ENCODE data around the gene HAP1.
"Not testable (repeated sequence)": the region's sequence is repeated elsewhere in the genome, so short reads cannot be mapped to it uniquely, and the experiment has no call there.

The HAP1 gene

GRCh38 chr17:41724476-41725050 is 9.9 kb downstream of the HAP1 start:
- DNase-seq (ENCODE audit: low spot score), result no peak

- no peak for DNase-seq (ENCODE audit: low spot score)
Observed at GRCh38 chr17:41723801-41724475, 10.5 kb downstream of the HAP1 start.

GRCh38 chr17:41722231-41722630 is 12.2 kb downstream of the HAP1 start:
- DNase-seq (ENCODE audit: low spot score), result no peak

- DNase-seq (ENCODE audit: low spot score), result no peak
Observed at GRCh38 chr17:41718287-41718645, 16.2 kb downstream of the HAP1 start.

- DNase-seq (ENCODE audit: low spot score), result peak; percentile 56
Observed at GRCh38 chr17:41717408-41718286, 16.8 kb downstream of the HAP1 start.

GRCh38 chr17:41711669-41712400 is 22.6 kb downstream of the HAP1 start, which contains the start of gene GAST:
GAST (plus strand) TSS chr17:41712331; CDS start chr17:41715437, 3,106 bp downstream.
- DNase-seq (ENCODE audit: low spot score), result no peak

GRCh38 chr17:41710472-41711090 is 23.9 kb downstream of the HAP1 start:
- no peak for DNase-seq (ENCODE audit: low spot score)

GRCh38 chr17:41707803-41708669 is 26.4 kb downstream of the HAP1 start:
- DNase-seq (ENCODE audit: low spot score), result no peak

GRCh38 chr17:41705271-41705991 is 29.0 kb downstream of the HAP1 start:
- no peak for DNase-seq (ENCODE audit: low spot score)

GRCh38 chr17:41702712-41703111 is 31.7 kb downstream of the HAP1 start:
- no peak for DNase-seq (ENCODE audit: low spot score)

- DNase-seq (ENCODE audit: low spot score), result not testable (repeated sequence)
Observed at GRCh38 chr17:41700843-41701242, 33.6 kb downstream of the HAP1 start.

- DNase-seq (ENCODE audit: low spot score), result peak; percentile 73
Observed at GRCh38 chr17:41697122-41697962, 37.1 kb downstream of the HAP1 start.

GRCh38 chr17:41695954-41696757 is 38.3 kb downstream of the HAP1 start:
- DNase-seq (ENCODE audit: low spot score), result peak; percentile 87

GRCh38 chr17:41695134-41695661 is 39.2 kb downstream of the HAP1 start:
- DNase-seq (ENCODE audit: low spot score), result no peak

- DNase-seq (ENCODE audit: low spot score), result no peak
Observed at GRCh38 chr17:41692722-41693521, 41.5 kb downstream of the HAP1 start.

GRCh38 chr17:41691031-41691777 is 43.2 kb downstream of the HAP1 start:
- DNase-seq (ENCODE audit: low spot score), result no peak
